Measurements from ENCODE around the gene TMSB15B.

DNA sequence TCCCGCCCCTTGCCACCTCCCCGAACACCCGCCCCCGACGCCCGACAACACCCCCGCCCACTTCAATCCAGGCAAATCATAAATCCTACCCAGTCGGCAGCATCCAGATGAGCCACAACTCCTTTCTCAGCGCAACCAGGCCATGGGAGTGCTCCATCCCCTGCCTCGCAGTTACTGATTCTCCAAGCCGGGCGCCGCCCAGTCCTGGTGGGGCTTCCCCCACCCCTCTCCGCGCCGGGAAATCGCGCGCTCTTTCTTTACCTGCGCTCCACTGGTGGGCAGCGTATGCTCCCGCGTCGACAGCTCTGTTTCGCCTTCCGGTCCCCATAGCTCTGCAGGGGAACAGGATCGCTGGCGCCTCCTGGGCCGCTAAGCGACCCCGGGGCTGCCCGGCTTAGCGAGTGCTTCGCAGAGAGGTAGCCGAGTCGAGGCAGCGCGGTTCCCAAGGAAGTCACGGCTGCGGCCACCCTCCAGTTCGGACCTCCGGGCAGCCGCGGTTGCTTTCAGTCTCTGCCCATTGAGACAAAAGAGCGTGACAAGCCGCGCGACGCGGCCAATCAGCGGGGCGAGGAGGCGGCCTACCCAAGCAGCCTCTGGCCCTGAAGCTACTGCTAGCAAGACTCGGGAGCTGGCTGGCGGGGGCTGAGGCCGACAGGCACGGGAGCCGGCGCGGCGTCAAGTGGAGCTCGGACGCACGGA is 43.7 kb upstream of the TMSB15B start:
- TF ChIP-seq POLR2A (IDR thresholded peaks at IDR 0.05) = no peak
- TF ChIP-seq, protein P1, sequence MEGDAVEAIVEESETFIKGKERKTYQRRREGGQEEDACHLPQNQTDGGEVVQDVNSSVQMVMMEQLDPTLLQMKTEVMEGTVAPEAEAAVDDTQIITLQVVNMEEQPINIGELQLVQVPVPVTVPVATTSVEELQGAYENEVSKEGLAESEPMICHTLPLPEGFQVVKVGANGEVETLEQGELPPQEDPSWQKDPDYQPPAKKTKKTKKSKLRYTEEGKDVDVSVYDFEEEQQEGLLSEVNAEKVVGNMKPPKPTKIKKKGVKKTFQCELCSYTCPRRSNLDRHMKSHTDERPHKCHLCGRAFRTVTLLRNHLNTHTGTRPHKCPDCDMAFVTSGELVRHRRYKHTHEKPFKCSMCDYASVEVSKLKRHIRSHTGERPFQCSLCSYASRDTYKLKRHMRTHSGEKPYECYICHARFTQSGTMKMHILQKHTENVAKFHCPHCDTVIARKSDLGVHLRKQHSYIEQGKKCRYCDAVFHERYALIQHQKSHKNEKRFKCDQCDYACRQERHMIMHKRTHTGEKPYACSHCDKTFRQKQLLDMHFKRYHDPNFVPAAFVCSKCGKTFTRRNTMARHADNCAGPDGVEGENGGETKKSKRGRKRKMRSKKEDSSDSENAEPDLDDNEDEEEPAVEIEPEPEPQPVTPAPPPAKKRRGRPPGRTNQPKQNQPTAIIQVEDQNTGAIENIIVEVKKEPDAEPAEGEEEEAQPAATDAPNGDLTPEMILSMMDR (IDR thresholded peaks at IDR 0.05) = no peak
